Gastrocnemius medialis (tissue), 4 donors: ENCODE data around the gene TEX52. TPM values are rescaled to one million over a fixed set of nuclear protein-coding genes. Genes with fewer than 3 reads are reported as not detected.

ENCODE experiments used
- ATAC-seq, 2 donors: fragments of 150-250 bp; one replicate each; pipeline ENCODE4 v1.9.1; 2016
- DNase-seq, 2 donors: peaks; one replicate each; pipeline ENCODE4 v3.0.0-alpha.2; 2019
- H3K27ac ChIP-seq, 4 donors: fragments of 200-600 bp; sonication (generic); 1 replicate in 1 of 4; 2 replicates in 3 of 4; pipeline ENCODE4 v1.5.1; 2016 to 2018; ENCODE audit warnings: mild to moderate bottlenecking in 2 of 4, moderate library complexity in 1 of 4
- H3K27me3 ChIP-seq, 3 donors: fragments of 200-600 bp; sonication (generic) in 2 of 3; 1 replicate in 1 of 3; 2 replicates in 2 of 3; pipeline versions ENCODE4 v1.5.1 to v1.6.0; 2016 to 2019; ENCODE audit warnings: mild to moderate bottlenecking in 1 of 3, moderate library complexity in 1 of 3
- H3K36me3 ChIP-seq, 2 donors: fragments of 200-600 bp; sonication (generic) in 1 of 2; one replicate each; pipeline ENCODE4 v1.5.1; 2017 to 2018
- H3K4me1 ChIP-seq, 2 donors: fragments of 200-600 bp; sonication (generic) in 1 of 2; one replicate each; pipeline ENCODE4 v1.5.1; 2016 to 2017; ENCODE audit warnings: mild to moderate bottlenecking in 2 of 2
- H3K4me3 ChIP-seq, 4 donors: fragments of 200-600 bp; sonication (generic) in 3 of 4; 1 replicate in 1 of 4; 2 replicates in 3 of 4; pipeline ENCODE4 v1.5.1; 2016 to 2019; ENCODE audit warnings: mild to moderate bottlenecking in 2 of 4
- H3K9me3 ChIP-seq, 3 donors: fragments of 200-600 bp; sonication (generic) in 2 of 3; 1 replicate in 1 of 3; 2 replicates in 2 of 3; pipeline ENCODE4 v1.5.1; 2016 to 2019
- CTCF ChIP-seq, 5 experiments: fragments of 450-650 bp in 3 of 5; fragments of 200-600 bp in 2 of 5; sonication (generic) in 2 of 5; IDR thresholded peaks in 4 of 5; conservative IDR thresholded peaks in 1 of 5; 1 replicate in 4 of 5; 2 replicates in 1 of 5; pipeline ENCODE4 v1.5.1; 2016 to 2019; ENCODE audit warnings: antibody characterized with exemption in 5 of 5, mild to moderate bottlenecking in 3 of 5, moderate library complexity in 3 of 5
- POLR2A ChIP-seq, 2 donors: fragments of 450-650 bp; IDR thresholded peaks; one replicate each; pipeline ENCODE4 v1.6.1; 2017; ENCODE audit warnings: antibody characterized with exemption in 2 of 2, mild to moderate bottlenecking in 2 of 2, moderate library complexity in 2 of 2
- in situ Hi-C, 4 donors: fragments of 200-750 bp; cut with MboI; loops; one replicate each; pipeline versions ENCODE4 v1.15.0 to v1.8.0; 2017; ENCODE audit warnings: low sequenced_read_pairs in 4 of 4
- intact Hi-C: fragments of 100-400 bp; cut with DNase I; formaldehyde crosslinking; loops from one replicate; pipeline ENCODE4 v1.15.1; 2023; ENCODE audit warnings: low total_unique reads
- total RNA-seq, 4 donors: library from RNA; depleted of rRNA; stranded (reverse); fragments of >200 nt; gene quantifications; one replicate each; pipeline versions ENCODE4 v1.1.0 to v1.2.3, GENCODE V29; 2016

TEX52 gene
- total RNA-seq, 4 donors from 2014 or later = 0.68 TPM; not detected in 3

DNA sequence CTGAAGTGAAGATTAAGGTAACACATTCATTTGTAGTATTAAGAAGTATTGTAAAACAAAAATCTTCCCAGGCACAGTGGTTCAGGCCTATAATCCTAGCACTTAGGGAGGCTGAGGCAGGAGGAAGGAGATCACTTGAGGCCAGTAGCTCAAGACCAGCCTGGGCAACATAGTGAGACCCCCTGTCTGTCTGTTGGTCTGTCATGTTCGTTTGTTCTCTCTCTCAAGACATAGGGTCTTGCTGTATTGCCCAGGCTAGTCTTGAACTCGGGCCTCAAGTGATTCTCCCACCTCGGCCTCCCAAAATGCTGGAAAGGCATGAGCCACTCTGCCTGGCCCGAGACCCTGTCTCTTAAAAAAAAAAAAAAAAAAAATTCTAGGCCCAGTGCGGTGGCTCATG is 40.6 kb upstream of the TEX52 start:
- Histone ChIP-seq H3K4me1 (peaks cover 29 to 30% of the 10 kb centered on the region in 2 donors), H3K9me3 (no peaks in the 10 kb centered on the region), H3K27ac (no peak overlapping the region), H3K27me3 (no peaks in the 10 kb centered on the region), H3K36me3 (no peaks in the 10 kb centered on the region), H3K4me3 (no peak overlapping the region)
- TF ChIP-seq POLR2A (IDR thresholded peaks at IDR 0.05) = no peak
- TF ChIP-seq CTCF (IDR thresholded peaks at IDR 0.05 in 4 of 5, conservative IDR thresholded peaks at IDR 0.05 in 1 of 5) = no peak
- in situ Hi-C loops (loop anchor here in 1 of 4 donors (25.0 kb wide), 1 partner anchor 140 kb away; no protein-coding TSS in a partner anchor), intact Hi-C loops (loop anchor here (10.0 kb wide), 1 partner anchor 357 kb away; no protein-coding TSS in a partner anchor)
- no peak for DNase-seq
- ATAC-seq = no peak

DNA sequence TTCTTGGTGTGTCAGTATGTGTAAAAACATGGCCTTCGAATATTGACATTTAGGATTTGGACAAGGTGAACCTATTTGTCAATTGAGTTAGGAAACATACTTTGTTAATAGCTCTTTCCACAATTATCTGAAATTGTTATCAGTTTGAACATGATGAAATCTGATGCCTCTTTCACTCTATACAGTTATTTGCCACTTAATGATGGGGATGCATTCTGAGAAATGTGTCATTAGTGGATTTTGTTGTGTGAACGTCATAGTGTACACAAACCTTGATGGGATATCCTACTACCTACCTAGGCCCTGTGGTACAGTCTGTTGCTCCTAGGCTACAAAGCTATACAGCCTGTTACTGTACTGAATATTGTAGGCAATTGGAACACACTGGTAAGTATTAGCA is 38.7 kb upstream of the TEX52 start:
- H3K27ac ChIP-seq = peak overlapping the region in 1 of 4 donors; percentile 16
- no peak overlapping the region for H3K4me3 ChIP-seq
- no peak for DNase-seq
- intact Hi-C loops (loop anchor here (10.0 kb wide), 1 partner anchor 359 kb away; no protein-coding TSS in a partner anchor), in situ Hi-C loops (loop anchor here in 1 of 4 donors (25.0 kb wide), 1 partner anchor 142 kb away; no protein-coding TSS in a partner anchor)
- H3K27me3 ChIP-seq = no peaks in the 10 kb centered on the region
- TF ChIP-seq POLR2A (IDR thresholded peaks at IDR 0.05) (no peak), CTCF (IDR thresholded peaks at IDR 0.05 in 4 of 5, conservative IDR thresholded peaks at IDR 0.05 in 1 of 5) (no peak)
- no peaks in the 10 kb centered on the region for H3K36me3 ChIP-seq
- peaks cover 18 to 31% of the 10 kb centered on the region in 2 donors for H3K4me1 ChIP-seq
- no peak for ATAC-seq
- no peaks in the 10 kb centered on the region for H3K9me3 ChIP-seq

- no peak for TF ChIP-seq POLR2A (IDR thresholded peaks at IDR 0.05)
- TF ChIP-seq CTCF (IDR thresholded peaks at IDR 0.05 in 4 of 5, conservative IDR thresholded peaks at IDR 0.05 in 1 of 5) = no peak
- no peaks in the 10 kb centered on the region for H3K27me3 ChIP-seq
- H3K36me3 ChIP-seq = no peaks in the 10 kb centered on the region
- DNase-seq (no peak), ATAC-seq (no peak)
- peak overlapping the region in 1 of 4 donors; percentile 16 for H3K27ac ChIP-seq
- in situ Hi-C loops = loop anchor here in 1 of 4 donors (25.0 kb wide), 1 partner anchor 142 kb away; no protein-coding TSS in a partner anchor
- peaks cover 21 to 31% of the 10 kb centered on the region in 2 donors for H3K4me1 ChIP-seq
- H3K9me3 ChIP-seq = no peaks in the 10 kb centered on the region
- intact Hi-C loops = loop anchor here (10.0 kb wide), 1 partner anchor 360 kb away; no protein-coding TSS in a partner anchor
- no peak overlapping the region for H3K4me3 ChIP-seq
Observed at GRCh38 chr12:2895051-2895451, 38.2 kb upstream of the TEX52 start.

GRCh38 chr12:2893007-2893406 is 36.2 kb upstream of the TEX52 start:
- ATAC-seq = no peak
- intact Hi-C loops (loop anchor here (5.0 to 10.0 kb wide), 2 partner anchors 64 to 362 kb away; partner anchors contain the start of gene TEAD4), in situ Hi-C loops (loop anchor here in 1 of 4 donors (25.0 kb wide), 1 partner anchor 144 kb away; no protein-coding TSS in a partner anchor)
- no peaks in the 10 kb centered on the region for H3K9me3 ChIP-seq
- H3K27ac ChIP-seq = peak overlapping the region in 3 of 4 donors; percentile 13 to 34 (median 23)
- peaks cover 23 to 31% of the 10 kb centered on the region in 2 donors for H3K4me1 ChIP-seq
- TF ChIP-seq POLR2A (IDR thresholded peaks at IDR 0.05) (no peak), CTCF (IDR thresholded peaks at IDR 0.05 in 4 of 5, conservative IDR thresholded peaks at IDR 0.05 in 1 of 5) (no peak)
- peak overlapping the region in 1 of 4 donors; percentile 1 for H3K4me3 ChIP-seq
- peak; percentile 10 to 31 for DNase-seq
- H3K36me3 ChIP-seq = no peaks in the 10 kb centered on the region
- H3K27me3 ChIP-seq = no peaks in the 10 kb centered on the region
